PFSK-1 (cell line): ENCODE measurements around the gene ZBTB37.

Experiments used
- POLR2AphosphoS5 ChIP-seq: IDR thresholded peaks from 2 replicates; pipeline ENCODE4 v1.6.1; 2012; ENCODE audit warnings: low read depth, mild to moderate bottlenecking, control low read depth, low read length, moderate library complexity
- REST ChIP-seq, 2 experiments: IDR thresholded peaks; 2 replicates each; pipeline versions ENCODE4 v1.6.1 to v1.8.0; 2011 to 2012; ENCODE audit warnings: low read depth in 2 of 2, low read length in 2 of 2, control low read depth in 1 of 2, inconsistent platforms in 1 of 2, mild to moderate bottlenecking in 1 of 2, moderate library complexity in 1 of 2; ENCODE audit not compliant: insufficient read depth in 1 of 2

GRCh38 chr1:173861731-173862145, 6.4 kb upstream of the ZBTB37 start:
- TF ChIP-seq POLR2AphosphoS5 (peak; percentile 76), REST (IDR thresholded peaks at IDR 0.05; ENCODE audit: insufficient read depth in 1 of 2, low read depth in 2 of 2, low read length in 2 of 2) (no peak)
